Measurements from ENCODE around the gene RPGRIP1L. TPM values are rescaled to one million over a fixed set of nuclear protein-coding genes. Genes with fewer than 3 reads are reported as not detected.
A peak's percentile ranks its signal among the peaks of the same experiment; 100 is the strongest.

RPGRIP1L gene
- total RNA-seq, 3 donors from 2014 or later = 2.1 to 5.3 (median 3.8) TPM

- ATAC-seq (peak; percentile 89), DNase-seq (peak in 2 of 3 donors; percentile 46 to 67)
- Histone ChIP-seq H3K4me1 (ENCODE audit: low read depth) (no peaks in the 10 kb centered on the region), H3K9me3 (no peaks in the 10 kb centered on the region), H3K36me3 (ENCODE audit: low read depth) (no peaks in the 10 kb centered on the region), H3K4me3 (no peak overlapping the region)
- TF ChIP-seq CTCF (IDR thresholded peaks at IDR 0.05) = no peak
- intact Hi-C loops (cut with DNase I, micrococcal nuclease) = no loop called here
Observed at GRCh38 chr16:53549970-53550690, 153.5 kb downstream of the RPGRIP1L start.

Other genes with a start within 250 kb of the RPGRIP1L start
- gene AKTIP, start 200.7 kb downstream of the RPGRIP1L start, total RNA-seq = 10 to 100 TPM; 28.1 to 54.4 (median 37.6) TPM
- 10 to 100 TPM; 38.0 to 81.7 (median 39.1) TPM for gene FTO, start 297 bp upstream of the RPGRIP1L start, total RNA-seq